Measurements from ENCODE around the gene CSRP2.

DNA sequence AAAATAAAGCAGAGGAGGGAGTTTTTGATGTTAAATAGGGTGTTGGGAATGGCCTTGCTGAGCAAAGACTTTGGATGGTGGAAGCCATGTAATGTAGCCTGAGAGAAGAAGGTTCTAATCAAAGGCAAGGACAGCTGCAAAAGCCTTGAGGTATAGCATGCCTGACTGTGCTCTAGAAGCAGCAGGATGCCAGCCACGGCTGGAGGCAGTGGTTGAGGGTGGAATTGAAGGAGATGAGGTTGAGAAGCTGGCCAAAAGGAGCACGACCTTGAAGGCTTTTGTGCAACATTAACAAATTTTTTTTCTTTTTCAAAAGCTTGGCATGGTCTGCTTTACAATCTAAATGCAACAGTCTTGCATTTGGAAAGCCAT is 42.3 kb upstream of the CSRP2 start:
- TF ChIP-seq, protein P1, sequence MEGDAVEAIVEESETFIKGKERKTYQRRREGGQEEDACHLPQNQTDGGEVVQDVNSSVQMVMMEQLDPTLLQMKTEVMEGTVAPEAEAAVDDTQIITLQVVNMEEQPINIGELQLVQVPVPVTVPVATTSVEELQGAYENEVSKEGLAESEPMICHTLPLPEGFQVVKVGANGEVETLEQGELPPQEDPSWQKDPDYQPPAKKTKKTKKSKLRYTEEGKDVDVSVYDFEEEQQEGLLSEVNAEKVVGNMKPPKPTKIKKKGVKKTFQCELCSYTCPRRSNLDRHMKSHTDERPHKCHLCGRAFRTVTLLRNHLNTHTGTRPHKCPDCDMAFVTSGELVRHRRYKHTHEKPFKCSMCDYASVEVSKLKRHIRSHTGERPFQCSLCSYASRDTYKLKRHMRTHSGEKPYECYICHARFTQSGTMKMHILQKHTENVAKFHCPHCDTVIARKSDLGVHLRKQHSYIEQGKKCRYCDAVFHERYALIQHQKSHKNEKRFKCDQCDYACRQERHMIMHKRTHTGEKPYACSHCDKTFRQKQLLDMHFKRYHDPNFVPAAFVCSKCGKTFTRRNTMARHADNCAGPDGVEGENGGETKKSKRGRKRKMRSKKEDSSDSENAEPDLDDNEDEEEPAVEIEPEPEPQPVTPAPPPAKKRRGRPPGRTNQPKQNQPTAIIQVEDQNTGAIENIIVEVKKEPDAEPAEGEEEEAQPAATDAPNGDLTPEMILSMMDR (optimal IDR thresholded peaks at IDR 0.05 in 1 of 3, IDR thresholded peaks at IDR 0.05 in 1 of 3, conservative IDR thresholded peaks at IDR 0.05 in 1 of 3; ENCODE audit: extremely low read depth in 1 of 3, insufficient read depth in 2 of 3, low read length in 3 of 3), result no peak
- no peak for TF ChIP-seq EZH2 (IDR thresholded peaks at IDR 0.05; ENCODE audit: low read length)

Measured in keratinocyte (primary cell).